HFF-Myc (cell line): ENCODE results near the gene RIC1.

Experiments
- DNase-seq: peaks from one replicate; pipeline ENCODE4 v3.0.0-alpha.2; 2011; ENCODE audit warnings: low read depth; ENCODE audit errors: extremely low read depth
- H3K4me3 ChIP-seq: replicated peaks from 2 replicates; pipeline ENCODE4 v1.5.1; 2011; ENCODE audit warnings: low read depth, mild to moderate bottlenecking, control low read depth, low read length
- CTCF ChIP-seq: IDR thresholded peaks from 2 replicates; pipeline ENCODE4 v1.5.1; 2012; ENCODE audit warnings: mild to moderate bottlenecking, low read depth, low read length, control low read depth; ENCODE audit errors: missing control alignments

RIC1 gene

GRCh38 chr9:5610491-5610890 lies 18.4 kb upstream of the RIC1 start:
- H3K4me3 ChIP-seq: no peak overlapping the region
- no peak for TF ChIP-seq CTCF
- DNase-seq: no peak

GRCh38 chr9:5611321-5612184 lies 17.4 kb upstream of the RIC1 start:
- no peak overlapping the region for H3K4me3 ChIP-seq
- TF ChIP-seq CTCF: no peak
- DNase-seq: no peak

DNA sequence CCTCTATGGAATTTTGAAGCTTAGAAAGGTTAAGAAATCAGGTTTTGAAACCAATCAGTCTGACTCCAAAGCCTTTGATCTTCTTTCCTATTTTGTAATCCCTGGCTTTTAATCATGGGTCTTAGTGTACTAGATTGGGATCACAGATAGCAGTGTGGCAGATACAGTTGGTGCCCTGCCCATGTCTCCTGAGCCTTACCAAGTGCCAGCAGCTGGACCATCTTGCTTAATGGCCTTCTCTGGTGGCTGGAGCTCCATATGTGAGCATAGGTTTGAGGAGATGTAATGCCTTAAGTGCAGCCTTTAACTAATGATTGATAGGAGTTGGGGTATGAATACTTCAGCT lies 16.7 kb upstream of the RIC1 start:
- DNase-seq: no peak
- TF ChIP-seq CTCF: no peak
- H3K4me3 ChIP-seq: no peak overlapping the region

DNA sequence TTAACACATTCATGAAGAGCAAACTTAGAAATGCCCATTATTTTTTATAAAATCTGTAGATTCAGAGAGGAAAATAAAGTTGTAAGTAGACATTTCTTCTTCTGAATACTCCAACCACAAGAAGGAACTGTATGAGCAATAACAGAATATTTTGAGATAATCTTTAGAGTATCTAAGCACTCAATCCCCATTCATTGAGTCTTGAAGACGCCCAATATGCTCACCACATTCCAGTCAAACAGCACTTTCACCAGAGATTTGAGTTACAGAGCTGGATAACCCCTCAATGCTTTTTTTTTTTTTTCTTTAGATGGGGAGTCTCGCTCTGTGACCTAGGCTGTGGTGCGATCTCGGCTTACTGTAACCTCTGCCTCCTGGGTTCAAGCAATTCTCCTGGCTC lies 14.7 kb upstream of the RIC1 start:
- no peak overlapping the region for H3K4me3 ChIP-seq
- no peak for TF ChIP-seq CTCF
- no peak for DNase-seq

- no peak overlapping the region for H3K4me3 ChIP-seq
- DNase-seq: no peak
- TF ChIP-seq CTCF: no peak
Measured at GRCh38 chr9:5614985-5615384, 13.9 kb upstream of the RIC1 start.

GRCh38 chr9:5617749-5618148 lies 11.2 kb upstream of the RIC1 start:
- DNase-seq: no peak
- no peak for TF ChIP-seq CTCF
- no peak overlapping the region for H3K4me3 ChIP-seq

- H3K4me3 ChIP-seq: no peak overlapping the region
- DNase-seq: no peak
- TF ChIP-seq CTCF: no peak
Measured at GRCh38 chr9:5620494-5620893, 8.4 kb upstream of the RIC1 start.
